A549 (cell line): ENCODE measurements around the gene POU4F3. TPM values are rescaled to one million over a fixed set of nuclear protein-coding genes. Genes with fewer than 3 reads are reported as not detected.
"Not testable (repeated sequence)": the region's sequence is repeated elsewhere in the genome, so short reads cannot be mapped to it uniquely, and the experiment has no call there.

ENCODE experiments used
- ATAC-seq, 2 experiments: fragments of 200-7000 bp in 1 of 2; fragments of >200 bp in 1 of 2; cut with Nextera tagmentation in 1 of 2; cut with Tn5 transposase in 1 of 2; 3 replicates each; pipeline versions ENCODE4 v1.8.0 to v1.9.1; 2018 to 2020; ENCODE audit warnings: mild to moderate bottlenecking in 1 of 2, moderate library complexity in 1 of 2
- CTCF ChIA-PET: fragments of 300-600 bp; sonication (Branson Sonifier 250); formaldehyde crosslinking; extraction: SDS; loops from one replicate; lab custom pipeline; 2021; ENCODE audit warnings: antibody characterized with exemption, inconsistent platforms; lab: Yijun Ruan, JAX
- POLR2A ChIA-PET: fragments of 350-600 bp; formaldehyde crosslinking; extraction: SDS; loops from one replicate; lab custom pipeline; 2021; ENCODE audit warnings: antibody characterized with exemption, inconsistent platforms; lab: Yijun Ruan, JAX
- DNase-seq, 2 experiments: peaks; one replicate each; pipeline versions ENCODE4 v3.0.0 to v3.0.0-alpha.2; 2011 to 2016; ENCODE audit warnings: low read depth in 1 of 2, low spot score in 1 of 2
- FAIRE-seq: peaks from 2 replicates; lab custom pipeline; 2011; peaks lifted over from hg19 to GRCh38; lab: Jason Lieb, UNC
- H3K27ac ChIP-seq, 2 experiments: fragments of >200 bp; sonication (Bioruptor Twin); formaldehyde crosslinking; 3 replicates each; pipeline ENCODE4 v1.5.1; 2016 to 2017
- H3K4me1 ChIP-seq: fragments of >200 bp; sonication (Bioruptor Twin); formaldehyde crosslinking; 3 replicates; pipeline ENCODE4 v1.6.1; 2016
- H3K4me2 ChIP-seq: fragments of >200 bp; sonication (Bioruptor Twin); formaldehyde crosslinking; 3 replicates; pipeline ENCODE4 v1.6.1; 2016
- H3K4me3 ChIP-seq: fragments of >200 bp; sonication (Bioruptor Twin); formaldehyde crosslinking; 3 replicates; pipeline ENCODE4 v1.5.1; 2016
- H3K9me3 ChIP-seq: fragments of >200 bp; sonication (Bioruptor Twin); formaldehyde crosslinking; 3 replicates; pipeline ENCODE4 v1.6.1; 2016
- CBX8 ChIP-seq: fragments of 200-600 bp; sonication (generic); IDR thresholded peaks from 2 replicates; pipeline ENCODE4 v1.6.1; 2016
- CHD2 ChIP-seq: fragments of 150-350 bp; IDR thresholded peaks from 2 replicates; pipeline ENCODE4 v1.6.1; 2014; ENCODE audit warnings: low read length; ENCODE audit not compliant: partially characterized antibody
- CHD4 ChIP-seq: fragments of 200-600 bp; sonication (generic); IDR thresholded peaks from 2 replicates; pipeline ENCODE4 v1.6.1; 2016; ENCODE audit warnings: antibody characterized with exemption, mild to moderate bottlenecking, borderline replicate concordance
- E2F6 ChIP-seq: IDR thresholded peaks from 2 replicates; pipeline ENCODE4 v1.6.1; 2012; ENCODE audit warnings: low read depth, borderline replicate concordance
- FOSB ChIP-seq: fragments of 250-450 bp; sonication (Bioruptor Pico); IDR thresholded peaks from 2 replicates; pipeline ENCODE4 v1.5.0; 2020; ENCODE audit warnings: mild to moderate bottlenecking, moderate library complexity
- HDAC2 ChIP-seq: fragments of 200-600 bp; sonication (generic); IDR thresholded peaks from 2 replicates; pipeline ENCODE4 v1.6.1; 2016
- HES2 ChIP-seq: fragments of >200 bp; sonication (Bioruptor Twin); formaldehyde crosslinking; IDR thresholded peaks from 2 replicates; pipeline ENCODE4 v1.6.1; 2016
- HMGXB4 ChIP-seq: fragments of 250-450 bp; sonication (Bioruptor Pico); IDR thresholded peaks from 2 replicates; pipeline ENCODE4 v1.5.0; 2021; ENCODE audit warnings: mild to moderate bottlenecking, moderate library complexity, borderline replicate concordance
- HOXB13 ChIP-seq: fragments of 250-450 bp; sonication (Bioruptor Pico); IDR thresholded peaks from 2 replicates; pipeline ENCODE4 v1.5.0; 2020; ENCODE audit warnings: low read depth, mild to moderate bottlenecking, moderate library complexity
- JUNB ChIP-seq: fragments of >200 bp; sonication (Bioruptor Twin); formaldehyde crosslinking; IDR thresholded peaks from 2 replicates; pipeline ENCODE4 v1.6.1; 2016
- MAZ ChIP-seq: fragments of 150-350 bp; IDR thresholded peaks from 2 replicates; pipeline ENCODE4 v1.6.1; 2014; ENCODE audit warnings: antibody characterized with exemption, low read depth, low read length, borderline replicate concordance
- NPAS2 ChIP-seq: fragments of 250-450 bp; sonication (Bioruptor Pico); IDR thresholded peaks from 2 replicates; pipeline ENCODE4 v1.8.0; 2022; ENCODE audit warnings: mild to moderate bottlenecking, moderate library complexity, borderline replicate concordance
- PHF8 ChIP-seq: fragments of 200-600 bp; sonication (generic); IDR thresholded peaks from 2 replicates; pipeline ENCODE4 v1.6.1; 2016; ENCODE audit warnings: low read depth, mild to moderate bottlenecking, antibody characterized with exemption, moderate library complexity, borderline replicate concordance
- RAD21 ChIP-seq, 2 experiments: fragments of >200 bp in 1 of 2; sonication (Bioruptor Twin) in 1 of 2; formaldehyde crosslinking in 1 of 2; IDR thresholded peaks in 1 of 2; conservative IDR thresholded peaks in 1 of 2; 2 replicates in 1 of 2; 3 replicates in 1 of 2; pipeline ENCODE4 v1.6.1; 2012 to 2018; ENCODE audit warnings: inconsistent platforms in 1 of 2
- RFX5 ChIP-seq: fragments of 450-650 bp; IDR thresholded peaks from 2 replicates; pipeline ENCODE4 v1.7.1; 2014; ENCODE audit warnings: antibody characterized with exemption, mild to moderate bottlenecking, moderate library complexity
- TP53 ChIP-seq: fragments of 250-450 bp; sonication (Bioruptor Pico); IDR thresholded peaks from 2 replicates; pipeline ENCODE4 v1.5.0; 2021; ENCODE audit warnings: mild to moderate bottlenecking, moderate library complexity
- ZFP36 ChIP-seq: fragments of 450-650 bp; IDR thresholded peaks from 2 replicates; pipeline ENCODE4 v1.6.1; 2014; ENCODE audit warnings: borderline replicate concordance; ENCODE audit not compliant: partially characterized antibody
- WGBS: methylation state at CpG from one replicate; pipeline ENCODE4 v1.1.6; 2017; ENCODE audit errors: missing lambda C conversion rate; 5-methylcytosine and 5-hydroxymethylcytosine counted together
- polyA plus RNA-seq, 4 experiments: library from polyadenylated mRNA; depleted of rRNA in 3 of 4; stranded (reverse); fragments of >200 nt; fragmentation: RNase III in 1 of 4; extraction: RNeasy Plus Mini Kit Qiagen cat#74134 plus additional on column Dnase treatment in 1 of 4; gene quantifications; 2 replicates in 3 of 4; 3 replicates in 1 of 4; pipeline ENCODE4 v1.2.3, GENCODE V29; 2011 to 2017

The POU4F3 gene
- polyA plus RNA-seq, 2 of the 4 experiments (the other 2 are of a cell fraction), result 0.08 to 0.10 TPM

GRCh38 chr5:146291421-146292074 lies 47.1 kb upstream of the POU4F3 start (continued):
- no peak for TF ChIP-seq RFX5
- TF ChIP-seq ZFP36, result no peak
- TF ChIP-seq E2F6, result no peak
- no peak for TF ChIP-seq HDAC2
- TF ChIP-seq FOSB, result no peak

- FAIRE-seq (no peak), ATAC-seq (peak; percentile 17 to 19; a peak in 3 of 6 replicates), DNase-seq (no peak)
- ChIA-PET CTCF (interaction anchor here (1.7 kb wide), 1 partner anchor 11 kb away, joined by 4 read pairs; no protein-coding TSS in a partner anchor), POLR2A (no interaction called here)
- 74% methylated on average over 7 of the region's 7 CpGs for WGBS
- TF ChIP-seq TP53 (CRISPR knock-in tag) (no peak), RAD21 (conservative IDR thresholded peaks at IDR 0.05 in 1 of 2, IDR thresholded peaks at IDR 0.05 in 1 of 2) (no peak), HMGXB4 (CRISPR knock-in tag) (no peak), HOXB13 (CRISPR knock-in tag) (no peak), HES2 (no peak), MAZ (no peak), PHF8 (no peak), CHD2 (no peak), CHD4 (no peak), CBX8 (no peak), NPAS2 (CRISPR knock-in tag) (no peak), JUNB (no peak)
- Histone ChIP-seq H3K4me2 (no peak overlapping the region), H3K9me3 (no peaks in the 10 kb centered on the region), H3K4me3 (no peak overlapping the region), H3K27ac (no peak overlapping the region), H3K4me1 (no peaks in the 10 kb centered on the region)
Observed at GRCh38 chr5:146296245-146296644, 42.4 kb upstream of the POU4F3 start.

GRCh38 chr5:146298920-146299319 lies 39.7 kb upstream of the POU4F3 start:
- CTCF ChIA-PET, H3K4me1 ChIP-seq, H3K27ac ChIP-seq, H3K4me2 ChIP-seq, ATAC-seq, FAIRE-seq, POLR2A ChIA-PET, H3K4me3 ChIP-seq, DNase-seq, H3K9me3 ChIP-seq: not testable (repeated sequence)
- WGBS, result 91% methylated on average over 3 of the region's 3 CpGs

- ATAC-seq (no peak; a peak in 1 of 6 replicates), DNase-seq (no peak)
- Histone ChIP-seq H3K4me2 (no peak overlapping the region), H3K4me3 (no peak overlapping the region), H3K4me1 (no peaks in the 10 kb centered on the region), H3K27ac (no peak overlapping the region), H3K9me3 (no peaks in the 10 kb centered on the region)
- POLR2A ChIA-PET, result no interaction called here
- no peak for TF ChIP-seq ZFP36
- TF ChIP-seq, all 56 proteins: peak for 0
- FAIRE-seq, result no peak
- WGBS, result 15% methylated on average over 2 of the region's 2 CpGs
- CTCF ChIA-PET, result interaction anchor here (2.3 kb wide), 1 partner anchor 126 kb away, joined by 9 read pairs; no protein-coding TSS in a partner anchor
Observed at GRCh38 chr5:146301626-146302025, 37.0 kb upstream of the POU4F3 start.
